Transverse colon (tissue), 4 donors: ENCODE results near the gene ARFIP1. TPM values are rescaled to one million over a fixed set of nuclear protein-coding genes. Genes with fewer than 3 reads are reported as not detected.

ENCODE experiments used
- DNase-seq: peaks from one replicate; pipeline ENCODE4 v3.0.0-alpha.2; 2019
- H3K27ac ChIP-seq, 4 donors: fragments of 200-600 bp; sonication (generic); 2 replicates each; pipeline ENCODE4 v1.5.1; 2016 to 2018; ENCODE audit warnings: inconsistent platforms in 4 of 4
- H3K27me3 ChIP-seq: fragments of 200-600 bp; sonication (generic); 2 replicates; pipeline ENCODE4 v1.5.1; 2017; ENCODE audit warnings: inconsistent platforms
- H3K36me3 ChIP-seq, 4 donors: fragments of 200-600 bp; sonication (generic); 2 replicates each; pipeline ENCODE4 v1.5.1; 2017 to 2019; ENCODE audit warnings: inconsistent platforms in 4 of 4
- H3K4me1 ChIP-seq, 4 donors: fragments of 200-600 bp; sonication (generic); 2 replicates each; pipeline ENCODE4 v1.5.1; 2017 to 2020; ENCODE audit warnings: inconsistent platforms in 4 of 4
- H3K4me3 ChIP-seq, 4 donors: fragments of 200-600 bp; sonication (generic); 1 replicate in 1 of 4; 2 replicates in 3 of 4; pipeline versions ENCODE4 v1.5.1 to v1.6.1; 2017 to 2019; ENCODE audit warnings: inconsistent platforms in 4 of 4
- H3K9me3 ChIP-seq, 2 donors: fragments of 200-600 bp; sonication (generic); 2 replicates each; pipeline ENCODE4 v1.5.1; 2017 to 2019; ENCODE audit warnings: inconsistent platforms in 2 of 2
- CTCF ChIP-seq, 5 experiments: fragments of 200-600 bp in 3 of 5; fragments of 450-650 bp in 2 of 5; sonication (generic) in 3 of 5; IDR thresholded peaks; 1 replicate in 2 of 5; 2 replicates in 3 of 5; pipeline ENCODE4 v1.5.1; 2016 to 2017; ENCODE audit warnings: antibody characterized with exemption in 5 of 5, inconsistent platforms in 3 of 5, mild to moderate bottlenecking in 2 of 5, moderate library complexity in 1 of 5
- EP300 ChIP-seq: sonication (generic); formaldehyde crosslinking; IDR thresholded peaks from one replicate; pipeline ENCODE4 v1.6.1; 2017; ENCODE audit warnings: antibody characterized with exemption, low read depth
- POLR2A ChIP-seq: fragments of 450-650 bp; IDR thresholded peaks from one replicate; pipeline ENCODE4 v1.6.1; 2016; ENCODE audit warnings: antibody characterized with exemption, mild to moderate bottlenecking, moderate library complexity
- POLR2AphosphoS5 ChIP-seq, 3 donors: sonication (generic); formaldehyde crosslinking; IDR thresholded peaks; one replicate each; pipeline ENCODE4 v1.6.1; 2016; ENCODE audit warnings: antibody characterized with exemption in 3 of 3
- WGBS, 2 donors: methylation state at CpG; one replicate each; pipeline ENCODE4 v1.1.5; 2018; ENCODE audit warnings: low coverage in 1 of 2; 5-methylcytosine and 5-hydroxymethylcytosine counted together
- in situ Hi-C, 4 donors: fragments of 200-750 bp; cut with MboI; loops; one replicate each; pipeline versions ENCODE4 v1.15.0 to v1.15.1; 2017; ENCODE audit warnings: low sequenced_read_pairs in 3 of 4, low pct_ligation_motif_present in 1 of 4, low pct_unique_long_range_greater_than_20kb in 1 of 4
- intact Hi-C: fragments of 100-400 bp; cut with DNase I; formaldehyde crosslinking; loops from one replicate; pipeline ENCODE4 v1.15.1; 2023; ENCODE audit warnings: low total_unique reads
- total RNA-seq, 4 donors: library from RNA; depleted of rRNA; stranded (reverse); fragments of >200 nt; gene quantifications; one replicate each; pipeline ENCODE4 v1.1.0, GENCODE V29; 2016

Gene ARFIP1
- total RNA-seq, 4 donors from 2014 or later = 35.0 to 115 (median 46.2) TPM

GRCh38 chr4:152959080-152959479 lies 179.3 kb downstream of the ARFIP1 start:
- Histone ChIP-seq H3K9me3 (no peaks in the 10 kb centered on the region), H3K27me3 (no peaks in the 10 kb centered on the region), H3K4me3 (no peak overlapping the region), H3K27ac (peak overlapping the region in 2 of 4 donors; percentile 79 to 80), H3K4me1 (peaks cover 0 to 39% (median 22%) of the 10 kb centered on the region in 4 donors), H3K36me3 (no peaks in the 10 kb centered on the region)
- no peak for TF ChIP-seq POLR2AphosphoS5 (IDR thresholded peaks at IDR 0.05)
- no peak for TF ChIP-seq CTCF (IDR thresholded peaks at IDR 0.05)
- no peak for TF ChIP-seq EP300
- no peak for TF ChIP-seq POLR2A
- WGBS, 2 donors = 54 to 63% methylated on average over 2 of the region's 2 CpGs
- intact Hi-C loops (no loop called here), in situ Hi-C loops (no loop called here)
- DNase-seq = no peak

GRCh38 chr4:152960082-152960481 lies 180.3 kb downstream of the ARFIP1 start:
- H3K9me3 ChIP-seq = no peaks in the 10 kb centered on the region
- H3K4me1 ChIP-seq = peaks cover 0 to 39% (median 22%) of the 10 kb centered on the region in 4 donors
- no peaks in the 10 kb centered on the region for H3K27me3 ChIP-seq
- TF ChIP-seq CTCF (IDR thresholded peaks at IDR 0.05) = no peak
- in situ Hi-C loops (no loop called here), intact Hi-C loops (no loop called here)
- WGBS, 2 donors = 79 to 81% methylated on average over 3 of the region's 3 CpGs
- DNase-seq = no peak
- no peaks in the 10 kb centered on the region for H3K36me3 ChIP-seq
- H3K4me3 ChIP-seq = no peak overlapping the region
- H3K27ac ChIP-seq = no peak overlapping the region

GRCh38 chr4:152961014-152961772 lies 181.4 kb downstream of the ARFIP1 start:
- 81% methylated on average over 7 to 14 of the region's 14 CpGs for WGBS, 2 donors
- no peak for DNase-seq
- no peak overlapping the region for H3K27ac ChIP-seq
- in situ Hi-C loops = no loop called here
- TF ChIP-seq POLR2AphosphoS5 (IDR thresholded peaks at IDR 0.05) (no peak), EP300 (no peak), CTCF (IDR thresholded peaks at IDR 0.05) (no peak), POLR2A (no peak)
- H3K36me3 ChIP-seq = no peaks in the 10 kb centered on the region
- H3K27me3 ChIP-seq = no peaks in the 10 kb centered on the region
- peaks cover 0 to 35% (median 20%) of the 10 kb centered on the region in 4 donors for H3K4me1 ChIP-seq
- H3K4me3 ChIP-seq = no peak overlapping the region
- H3K9me3 ChIP-seq = no peaks in the 10 kb centered on the region
- intact Hi-C loops = no loop called here

- intact Hi-C loops (no loop called here), in situ Hi-C loops (no loop called here)
- Histone ChIP-seq H3K4me1 (peaks cover 0 to 29% (median 14%) of the 10 kb centered on the region in 4 donors), H3K36me3 (no peaks in the 10 kb centered on the region), H3K27me3 (no peaks in the 10 kb centered on the region), H3K4me3 (no peak overlapping the region), H3K9me3 (no peaks in the 10 kb centered on the region), H3K27ac (no peak overlapping the region)
- DNase-seq = no peak
- TF ChIP-seq POLR2AphosphoS5 (IDR thresholded peaks at IDR 0.05) (no peak), CTCF (IDR thresholded peaks at IDR 0.05) (no peak), EP300 (no peak), POLR2A (no peak)
- WGBS, 2 donors = 65 to 75% methylated on average over 1 of the region's 1 CpG
Observed at GRCh38 chr4:152961773-152962115, 182.0 kb downstream of the ARFIP1 start.

Other genes starting within 250 kb of the ARFIP1 start
- 100 to 1,000 TPM in 1 of 4 donors, 10 to 100 TPM in 3; 11.6 to 125 (median 49.5) TPM for gene FBXW7, start 243.9 kb upstream of the ARFIP1 start, total RNA-seq
- 1 to 10 TPM; 1.8 to 5.4 (median 3.9) TPM for gene TMEM154, start 100.0 kb upstream of the ARFIP1 start, total RNA-seq
- under 1 TPM in 3 of 4 donors, not detected in 1; 0.14 to 0.95 (median 0.75) TPM for gene TIGD4, start 224 bp upstream of the ARFIP1 start, total RNA-seq
- 10 to 100 TPM in 3 of 4 donors, 1 to 10 TPM in 1; 4.6 to 40.4 (median 15.5) TPM for gene FHDC1, start 156.4 kb downstream of the ARFIP1 start, total RNA-seq